Measurements from ENCODE around the gene HCRTR2. TPM values are rescaled to one million over a fixed set of nuclear protein-coding genes. Genes with fewer than 3 reads are reported as not detected.
A peak's percentile ranks its signal among the peaks of the same experiment; 100 is the strongest.

Gene HCRTR2
- 0.27 TPM in 1 of 2 replicates, not detected in the other for total RNA-seq (ENCODE audit: low replicate concordance)
- long read RNA-seq, partial matches to known transcripts = 0 of 1 reads
- long read RNA-seq, other reads (novel, unspliced or antisense) = 0 of 1 reads

DNA sequence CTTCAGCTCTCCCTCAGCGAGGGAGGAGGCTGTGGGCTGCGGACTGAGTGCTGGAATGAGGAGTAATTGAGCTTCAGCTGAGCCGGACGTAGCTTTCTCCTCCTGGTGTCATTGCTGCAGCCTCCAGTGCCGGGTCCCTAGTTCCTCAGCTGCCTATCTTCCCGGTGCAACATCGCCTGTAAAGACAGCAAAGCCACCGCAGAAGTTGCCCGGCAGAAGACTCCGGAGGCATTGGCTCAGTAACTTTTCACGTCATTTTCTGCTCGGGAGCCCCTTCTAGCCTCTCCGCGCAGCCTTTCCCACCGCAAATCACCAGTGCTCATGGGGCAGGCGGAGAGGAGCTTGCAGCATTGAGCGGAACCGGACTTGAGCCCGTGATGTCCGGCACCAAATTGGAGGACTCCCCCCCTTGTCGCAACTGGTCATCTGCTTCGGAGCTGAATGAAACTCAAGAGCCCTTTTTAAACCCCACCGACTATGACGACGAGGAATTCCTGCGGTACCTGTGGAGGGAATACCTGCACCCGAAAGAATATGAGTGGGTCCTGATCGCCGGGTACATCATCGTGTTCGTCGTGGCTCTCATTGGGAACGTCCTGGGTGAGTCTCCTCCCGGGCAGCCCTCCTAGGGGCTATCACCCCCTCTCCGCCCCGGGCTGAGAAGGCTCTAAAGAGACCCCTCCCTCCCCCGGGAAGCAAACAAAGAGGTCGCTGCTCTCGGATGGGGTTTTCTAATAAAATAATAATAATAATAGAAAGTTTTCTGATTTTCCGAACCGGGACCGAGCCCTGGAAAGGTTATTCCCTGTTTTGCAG is at the start of gene HCRTR2:
TSS of gene HCRTR2 (plus strand) at position 305 of the 816 bp plus-strand sequence. CDS start at position 378, 73 bp downstream.
- Mint-ChIP-seq H3K9me3 (no peaks in the 10 kb centered on the region), H3K27ac (no peak within 1 kb of the TSS), H3K27me3 (peaks cover 77% of the 10 kb centered on the region), H3K4me1 (ENCODE audit: unreplicated experiment) (no peaks in the 10 kb centered on the region), H3K4me3 (peak within 1 kb of the TSS; percentile 78), H3K36me3 (no peaks in the 10 kb centered on the region)
- TF ChIP-seq, protein P1, sequence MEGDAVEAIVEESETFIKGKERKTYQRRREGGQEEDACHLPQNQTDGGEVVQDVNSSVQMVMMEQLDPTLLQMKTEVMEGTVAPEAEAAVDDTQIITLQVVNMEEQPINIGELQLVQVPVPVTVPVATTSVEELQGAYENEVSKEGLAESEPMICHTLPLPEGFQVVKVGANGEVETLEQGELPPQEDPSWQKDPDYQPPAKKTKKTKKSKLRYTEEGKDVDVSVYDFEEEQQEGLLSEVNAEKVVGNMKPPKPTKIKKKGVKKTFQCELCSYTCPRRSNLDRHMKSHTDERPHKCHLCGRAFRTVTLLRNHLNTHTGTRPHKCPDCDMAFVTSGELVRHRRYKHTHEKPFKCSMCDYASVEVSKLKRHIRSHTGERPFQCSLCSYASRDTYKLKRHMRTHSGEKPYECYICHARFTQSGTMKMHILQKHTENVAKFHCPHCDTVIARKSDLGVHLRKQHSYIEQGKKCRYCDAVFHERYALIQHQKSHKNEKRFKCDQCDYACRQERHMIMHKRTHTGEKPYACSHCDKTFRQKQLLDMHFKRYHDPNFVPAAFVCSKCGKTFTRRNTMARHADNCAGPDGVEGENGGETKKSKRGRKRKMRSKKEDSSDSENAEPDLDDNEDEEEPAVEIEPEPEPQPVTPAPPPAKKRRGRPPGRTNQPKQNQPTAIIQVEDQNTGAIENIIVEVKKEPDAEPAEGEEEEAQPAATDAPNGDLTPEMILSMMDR (conservative IDR thresholded peaks at IDR 0.05) = no peak
- no peak for DNase-seq (ENCODE audit: extremely low spot score, unreplicated experiment)

DNA sequence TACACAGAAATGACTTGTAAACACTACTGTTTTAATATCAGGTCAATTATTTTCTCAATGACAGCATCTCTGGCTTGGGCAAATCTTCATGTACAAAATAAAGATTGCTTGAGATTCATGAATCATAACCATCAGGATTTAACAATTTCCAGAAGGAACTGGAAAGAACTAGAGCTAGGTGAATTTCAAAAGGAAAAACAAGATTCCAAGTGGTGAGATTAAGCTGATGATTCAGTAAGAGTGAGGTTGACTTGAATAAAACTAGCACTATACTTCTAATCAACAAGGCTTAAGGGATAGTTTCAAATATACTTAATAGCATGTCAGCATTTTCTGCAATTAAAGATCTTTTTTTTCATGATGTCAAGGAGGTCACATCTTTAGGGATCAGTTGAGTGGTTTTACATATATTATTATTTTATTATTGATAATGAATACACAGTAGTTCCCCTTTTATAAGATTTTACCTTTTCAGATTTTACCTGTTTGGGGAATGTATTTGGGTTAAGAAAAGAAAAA is 43.5 kb upstream of the HCRTR2 start:
- H3K4me1 Mint-ChIP-seq (ENCODE audit: unreplicated experiment) = no peaks in the 10 kb centered on the region
- no peak overlapping the region for H3K4me3 Mint-ChIP-seq
- no peaks in the 10 kb centered on the region for H3K27me3 Mint-ChIP-seq
- no peaks in the 10 kb centered on the region for H3K36me3 Mint-ChIP-seq
- no peak overlapping the region for H3K27ac Mint-ChIP-seq
- TF ChIP-seq, protein P1 (conservative IDR thresholded peaks at IDR 0.05) = no peak
- peaks cover under 1% of the 10 kb centered on the region for H3K9me3 Mint-ChIP-seq
- DNase-seq (ENCODE audit: extremely low spot score, unreplicated experiment) = no peak

DNA sequence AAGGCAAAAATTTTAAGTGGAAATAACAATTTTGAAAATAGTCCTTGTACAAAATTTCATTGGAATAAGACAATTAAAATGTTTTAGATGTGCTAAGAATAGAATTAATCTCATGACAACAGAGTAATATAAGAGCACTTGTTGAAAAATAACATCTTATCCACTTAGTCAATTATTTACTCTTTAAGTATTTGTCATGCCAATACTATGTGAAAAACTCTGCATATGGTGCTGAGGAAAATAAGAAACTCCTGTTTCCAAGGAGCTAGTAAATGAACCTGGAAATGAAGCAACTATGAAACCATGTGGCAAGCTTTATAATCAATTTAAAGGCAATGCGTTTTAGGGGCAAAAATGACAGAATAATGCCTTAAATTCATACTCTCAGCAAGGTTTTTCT is 42.7 kb upstream of the HCRTR2 start:
- Mint-ChIP-seq H3K36me3 (no peaks in the 10 kb centered on the region), H3K27me3 (no peaks in the 10 kb centered on the region), H3K4me3 (no peak overlapping the region), H3K27ac (no peak overlapping the region), H3K9me3 (no peaks in the 10 kb centered on the region), H3K4me1 (ENCODE audit: unreplicated experiment) (no peaks in the 10 kb centered on the region)
- TF ChIP-seq, protein P1 (conservative IDR thresholded peaks at IDR 0.05) = no peak
- DNase-seq (ENCODE audit: extremely low spot score, unreplicated experiment) = no peak

DNA sequence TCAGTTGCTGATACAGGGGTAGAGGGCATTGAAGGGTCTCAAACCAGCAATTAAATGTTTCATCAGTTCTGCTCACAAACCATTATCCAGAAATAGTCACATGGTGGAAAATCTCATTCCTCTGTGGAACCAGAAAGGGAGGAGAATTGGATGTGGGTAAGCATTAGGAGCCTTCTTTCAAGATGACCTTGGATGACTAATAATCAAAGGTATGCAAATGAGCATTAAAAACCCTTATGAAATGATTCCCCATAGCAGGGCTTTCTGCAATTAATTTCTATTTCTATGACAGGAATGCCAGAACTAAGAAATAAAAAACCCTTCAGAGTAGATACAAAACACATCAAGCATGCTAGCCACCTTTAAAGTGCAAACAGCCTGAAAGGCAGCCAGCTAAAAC is 37.4 kb upstream of the HCRTR2 start:
- no peak for DNase-seq (ENCODE audit: extremely low spot score, unreplicated experiment)
- H3K9me3 Mint-ChIP-seq = no peaks in the 10 kb centered on the region
- no peaks in the 10 kb centered on the region for H3K27me3 Mint-ChIP-seq
- no peak overlapping the region for H3K27ac Mint-ChIP-seq
- no peak overlapping the region for H3K4me3 Mint-ChIP-seq
- H3K4me1 Mint-ChIP-seq (ENCODE audit: unreplicated experiment) = no peaks in the 10 kb centered on the region
- no peaks in the 10 kb centered on the region for H3K36me3 Mint-ChIP-seq
- TF ChIP-seq, protein P1 (conservative IDR thresholded peaks at IDR 0.05) = no peak

DNA sequence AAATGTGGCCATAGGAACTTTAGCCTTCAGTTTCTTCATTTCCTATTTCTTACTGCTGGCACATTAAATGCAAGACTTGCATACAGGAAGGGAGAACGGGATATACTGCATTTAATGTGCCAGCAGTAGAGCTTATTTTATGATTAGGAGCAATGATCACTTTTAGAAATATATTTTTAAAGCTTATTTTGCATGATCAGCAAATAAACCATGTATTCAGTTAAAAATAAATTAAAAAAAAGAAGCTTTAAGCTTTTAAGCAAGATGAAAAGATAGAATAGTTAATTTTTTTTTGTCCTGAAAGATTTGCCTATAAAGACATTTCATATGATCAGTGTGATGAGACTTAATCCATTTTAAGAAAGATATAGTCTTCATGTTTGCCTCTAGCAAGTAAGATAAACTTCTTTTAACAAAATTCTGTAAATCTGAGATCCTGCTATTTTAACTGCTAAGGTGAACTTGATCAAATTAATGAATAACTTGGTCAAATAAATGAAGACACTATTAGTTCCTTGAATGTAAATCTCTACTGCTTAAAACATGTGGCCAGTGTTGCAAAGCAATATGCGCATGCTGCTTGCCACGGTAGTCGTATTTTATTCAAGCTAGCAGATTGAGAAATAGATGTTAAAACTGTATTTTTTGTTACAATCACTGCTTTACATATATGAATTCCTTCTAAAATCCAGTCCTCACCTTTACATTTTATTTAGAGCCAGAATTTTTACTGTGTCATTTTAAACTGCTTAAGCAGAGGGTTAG is 36.2 kb upstream of the HCRTR2 start:
- Mint-ChIP-seq H3K27me3 (no peaks in the 10 kb centered on the region), H3K4me1 (ENCODE audit: unreplicated experiment) (no peaks in the 10 kb centered on the region), H3K9me3 (no peaks in the 10 kb centered on the region), H3K36me3 (no peaks in the 10 kb centered on the region), H3K27ac (no peak overlapping the region), H3K4me3 (no peak overlapping the region)
- TF ChIP-seq, protein P1 (conservative IDR thresholded peaks at IDR 0.05) = no peak
- DNase-seq (ENCODE audit: extremely low spot score, unreplicated experiment) = no peak
